ENCODE measurements around the gene KCNG2. TPM values are rescaled to one million over a fixed set of nuclear protein-coding genes. Genes with fewer than 3 reads are reported as not detected.
A peak's percentile ranks its signal among the peaks of the same experiment; 100 is the strongest.

The KCNG2 gene
- total RNA-seq, 2 experiments from 2014 or later = not detected

GRCh38 chr18:79889569-79889968 is 91.8 kb downstream of the KCNG2 start:
- ATAC-seq (no peak), DNase-seq (no peak)
- Mint-ChIP-seq H3K9me3 (peaks cover 45% of the 10 kb centered on the region), H3K27ac (no peak overlapping the region), H3K4me1 (ENCODE audit: low read depth) (peaks cover 8% of the 10 kb centered on the region), H3K36me3 (ENCODE audit: low read depth) (peaks cover 2% of the 10 kb centered on the region), H3K27me3 (no peaks in the 10 kb centered on the region), H3K4me3 (no peak overlapping the region)
- CTCF ChIA-PET = interaction anchor here (0.9 kb wide), 1 partner anchor 16 kb away, joined by 3 read pairs; no protein-coding TSS in a partner anchor
- intact Hi-C loops (cut with micrococcal nuclease) = no loop called here
- POLR2A ChIA-PET = no interaction called here
- no peak for TF ChIP-seq CTCF (IDR thresholded peaks at IDR 0.05)

GRCh38 chr18:79890674-79891073 is 92.9 kb downstream of the KCNG2 start:
- ATAC-seq (peak; percentile 95), DNase-seq (peak; percentile 61)
- POLR2A ChIA-PET = interaction anchor here (1.0 kb wide), 1 partner anchor 98 kb away, joined by 3 read pairs; the partner anchor contains the start of gene TXNL4A
- Mint-ChIP-seq H3K36me3 (ENCODE audit: low read depth) (peaks cover 2% of the 10 kb centered on the region), H3K4me1 (ENCODE audit: low read depth) (peaks cover 8% of the 10 kb centered on the region), H3K4me3 (no peak overlapping the region), H3K9me3 (peaks cover 54% of the 10 kb centered on the region), H3K27ac (peak overlapping the region; percentile 26), H3K27me3 (no peaks in the 10 kb centered on the region)
- CTCF ChIA-PET = no interaction called here
- no peak for TF ChIP-seq CTCF (IDR thresholded peaks at IDR 0.05)
- intact Hi-C loops (cut with micrococcal nuclease) = no loop called here

GRCh38 chr18:79896738-79897137 is 99.0 kb downstream of the KCNG2 start:
- Mint-ChIP-seq H3K4me1 (ENCODE audit: low read depth) (no peaks in the 10 kb centered on the region), H3K27ac (no peak overlapping the region), H3K9me3 (peaks cover 48% of the 10 kb centered on the region), H3K4me3 (no peak overlapping the region), H3K27me3 (no peaks in the 10 kb centered on the region), H3K36me3 (ENCODE audit: low read depth) (peaks cover 3% of the 10 kb centered on the region)
- no peak for TF ChIP-seq CTCF (IDR thresholded peaks at IDR 0.05)
- ATAC-seq (no peak), DNase-seq (no peak)
- POLR2A ChIA-PET = no interaction called here
- intact Hi-C loops (cut with micrococcal nuclease) = no loop called here
- CTCF ChIA-PET = interaction anchor here (1.3 kb wide), 1 partner anchor 260 kb away, joined by 3 read pairs; no protein-coding TSS in a partner anchor

- ATAC-seq (no peak), DNase-seq (no peak)
- Mint-ChIP-seq H3K9me3 (peaks cover 37% of the 10 kb centered on the region), H3K4me1 (ENCODE audit: low read depth) (no peaks in the 10 kb centered on the region), H3K27me3 (no peaks in the 10 kb centered on the region), H3K27ac (no peak overlapping the region), H3K4me3 (no peak overlapping the region), H3K36me3 (ENCODE audit: low read depth) (peaks cover 8% of the 10 kb centered on the region)
- intact Hi-C loops (cut with micrococcal nuclease) = no loop called here
- ChIA-PET CTCF (no interaction called here), POLR2A (no interaction called here)
- TF ChIP-seq CTCF (IDR thresholded peaks at IDR 0.05) = no peak
These were observed 100.3 kb downstream of the KCNG2 start for GRCh38 chr18:79897940-79898625.

GRCh38 chr18:79898952-79899608 is 101.3 kb downstream of the KCNG2 start:
- ChIA-PET POLR2A (no interaction called here), CTCF (no interaction called here)
- intact Hi-C loops (cut with micrococcal nuclease) = no loop called here
- H3K36me3 Mint-ChIP-seq (ENCODE audit: low read depth) = peaks cover 8% of the 10 kb centered on the region
- H3K4me3 Mint-ChIP-seq = no peak overlapping the region
- peaks cover 27% of the 10 kb centered on the region for H3K9me3 Mint-ChIP-seq
- H3K27me3 Mint-ChIP-seq = no peaks in the 10 kb centered on the region
- H3K4me1 Mint-ChIP-seq (ENCODE audit: low read depth) = no peaks in the 10 kb centered on the region
- H3K27ac Mint-ChIP-seq = no peak overlapping the region
- ATAC-seq (no peak), DNase-seq (no peak)
- TF ChIP-seq CTCF (IDR thresholded peaks at IDR 0.05) = no peak
